Globus pallidus (tissue), 1 donor: ENCODE results near the gene TMTC4.
"Not testable (repeated sequence)": the region's sequence is repeated elsewhere in the genome, so short reads cannot be mapped to it uniquely, and the experiment has no call there.

ENCODE experiments used
- DNase-seq: peaks from one replicate; pipeline ENCODE4 v3.0.0-alpha.2; 2015; ENCODE audit warnings: low spot score

The TMTC4 gene

GRCh38 chr13:100674572-100674871 lies at the start of gene TMTC4:
TMTC4 (minus strand) TSS chr13:100674795; CDS start chr13:100670362, 4,433 bp downstream.
- DNase-seq, result no peak

- peak; percentile 17 for DNase-seq
These were observed 47.9 kb upstream of the TMTC4 start for GRCh38 chr13:100722517-100722916.

GRCh38 chr13:100721885-100722512 lies 47.4 kb upstream of the TMTC4 start:
- peak; percentile 70 for DNase-seq

- no peak for DNase-seq
These were observed 41.0 kb upstream of the TMTC4 start for GRCh38 chr13:100715604-100716003.

GRCh38 chr13:100714478-100714877 lies 39.9 kb upstream of the TMTC4 start:
- no peak for DNase-seq

GRCh38 chr13:100710176-100710575 lies 35.6 kb upstream of the TMTC4 start:
- DNase-seq, result no peak

- DNase-seq, result no peak
These were observed 33.5 kb upstream of the TMTC4 start for GRCh38 chr13:100707818-100708740.

- DNase-seq, result not testable (repeated sequence)
These were observed 23.7 kb upstream of the TMTC4 start for GRCh38 chr13:100698331-100698730.

GRCh38 chr13:100695509-100695773 lies 20.8 kb upstream of the TMTC4 start:
- DNase-seq, result no peak

- DNase-seq, result peak; percentile 55
These were observed 20.3 kb upstream of the TMTC4 start for GRCh38 chr13:100694722-100695508.

- no peak for DNase-seq
These were observed 14.6 kb upstream of the TMTC4 start for GRCh38 chr13:100689191-100689590.

- DNase-seq, result no peak
These were observed 5.5 kb upstream of the TMTC4 start for GRCh38 chr13:100680131-100680530.

GRCh38 chr13:100677128-100677527 lies 2.5 kb upstream of the TMTC4 start:
- DNase-seq, result not testable (repeated sequence)

GRCh38 chr13:100675661-100676129 lies 1.1 kb upstream of the TMTC4 start:
- no peak for DNase-seq

GRCh38 chr13:100674872-100675660 lies 471 bp upstream of the TMTC4 start:
- peak; percentile 99 for DNase-seq

- DNase-seq, result peak; percentile 81
These were observed 653 bp downstream of the TMTC4 start for GRCh38 chr13:100673713-100674571.

GRCh38 chr13:100673376-100673712 lies 1.3 kb downstream of the TMTC4 start:
- DNase-seq, result peak; percentile 55

- DNase-seq, result no peak
These were observed 3.0 kb downstream of the TMTC4 start for GRCh38 chr13:100671389-100672182.

- DNase-seq, result no peak
These were observed 6.2 kb downstream of the TMTC4 start for GRCh38 chr13:100668408-100668807.

GRCh38 chr13:100667894-100668293 lies 6.7 kb downstream of the TMTC4 start:
- no peak for DNase-seq
